NB4 (cell line): Measurements from ENCODE around the gene XKR7.

ENCODE experiments used
- CTCF ChIP-seq: IDR thresholded peaks from one replicate; pipeline ENCODE4 v1.5.1; 2012; ENCODE audit warnings: low read depth, low read length
- POLR2A ChIP-seq: IDR thresholded peaks from 2 replicates; pipeline ENCODE4 v1.6.1; 2011; ENCODE audit warnings: mild to moderate bottlenecking; ENCODE audit not compliant: insufficient read length; ENCODE audit errors: extremely low read depth

- TF ChIP-seq CTCF (no peak), POLR2A (no peak)
Measured at GRCh38 chr20:31919410-31920155, 48.4 kb upstream of the XKR7 start.
